ENCODE measurements around the gene STC2. TPM values are rescaled to one million over a fixed set of nuclear protein-coding genes. Genes with fewer than 3 reads are reported as not detected.

STC2 gene
- total RNA-seq, 1 donor from 2014 or later, result 15.5 TPM

DNA sequence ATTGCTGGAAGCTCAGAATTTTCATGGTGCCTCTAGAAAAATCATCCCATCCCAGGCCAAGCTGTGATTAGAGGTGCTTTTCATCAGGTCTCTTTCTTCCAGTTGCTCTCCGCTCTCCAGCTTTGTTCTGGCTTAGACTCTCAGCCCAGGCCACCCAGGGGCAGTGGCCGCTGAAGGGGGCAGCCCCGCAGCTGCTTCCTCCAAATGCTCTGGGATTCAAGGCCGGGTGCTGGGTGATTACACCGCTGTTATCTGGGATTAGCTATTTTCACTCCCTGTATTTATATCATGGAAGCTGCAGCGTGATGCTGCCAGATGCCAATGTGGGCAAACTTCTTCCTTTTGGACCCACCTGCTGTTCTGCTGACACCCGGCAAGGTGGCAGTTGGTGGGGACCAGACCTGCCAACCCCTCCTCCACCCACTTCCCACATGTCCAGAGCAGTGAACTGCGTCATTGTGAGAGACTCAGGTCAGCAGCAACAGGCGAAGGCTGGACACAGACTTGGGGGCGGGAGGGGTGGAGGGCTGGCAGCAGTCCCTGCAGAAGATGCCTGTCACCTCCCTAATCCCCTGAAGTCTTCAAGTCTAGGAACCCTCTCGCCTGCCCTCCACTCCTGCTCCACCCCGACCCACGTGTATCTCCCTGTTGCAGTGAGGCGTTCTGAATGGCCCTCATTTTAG, 59.3 kb downstream of the STC2 start:
- DNase-seq (ENCODE audit: low spot score), result no peak

DNA sequence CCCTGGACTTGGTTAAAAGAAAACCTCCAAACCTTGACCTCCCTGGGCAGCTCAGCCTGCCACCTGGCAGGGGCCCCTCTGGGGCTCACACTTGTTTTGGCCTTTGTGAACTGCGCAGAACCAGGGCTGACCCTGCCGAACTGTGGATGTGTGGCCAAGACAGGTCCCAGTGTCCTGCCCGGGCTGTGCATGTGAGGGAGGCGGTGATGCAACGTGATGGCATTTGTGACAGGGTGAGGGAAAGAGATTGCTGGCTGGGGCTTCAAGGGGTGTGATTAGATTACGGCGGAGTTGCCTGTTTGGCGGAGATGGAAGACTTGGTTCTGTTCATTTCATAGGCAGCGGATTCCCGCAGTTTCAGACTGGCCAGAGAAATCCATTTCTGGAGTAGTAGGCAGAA, 62.8 kb downstream of the STC2 start:
- DNase-seq (ENCODE audit: low spot score), result no peak

Small RNA genes lying within 50 kb of the gene (microRNA-seq; reads per million reads assigned to microRNA genes)
- gene MIR8056 (ENCODE audit: borderline number of aligned reads), result not detected

Other genes starting within 250 kb of the STC2 start
- 11.7 TPM for gene BNIP1, start 183.9 kb downstream of the STC2 start, total RNA-seq
- gene NKX2-5, start 93.2 kb downstream of the STC2 start, total RNA-seq, result not detected

Data from mesenteric fat pad (tissue), 1 donor.